Measurements from ENCODE around the gene PLA2G2A. TPM values are rescaled to one million over a fixed set of nuclear protein-coding genes. Genes with fewer than 3 reads are reported as not detected.

Gene PLA2G2A
- total RNA-seq, 1 experiment from 2014 or later, result not detected

DNA sequence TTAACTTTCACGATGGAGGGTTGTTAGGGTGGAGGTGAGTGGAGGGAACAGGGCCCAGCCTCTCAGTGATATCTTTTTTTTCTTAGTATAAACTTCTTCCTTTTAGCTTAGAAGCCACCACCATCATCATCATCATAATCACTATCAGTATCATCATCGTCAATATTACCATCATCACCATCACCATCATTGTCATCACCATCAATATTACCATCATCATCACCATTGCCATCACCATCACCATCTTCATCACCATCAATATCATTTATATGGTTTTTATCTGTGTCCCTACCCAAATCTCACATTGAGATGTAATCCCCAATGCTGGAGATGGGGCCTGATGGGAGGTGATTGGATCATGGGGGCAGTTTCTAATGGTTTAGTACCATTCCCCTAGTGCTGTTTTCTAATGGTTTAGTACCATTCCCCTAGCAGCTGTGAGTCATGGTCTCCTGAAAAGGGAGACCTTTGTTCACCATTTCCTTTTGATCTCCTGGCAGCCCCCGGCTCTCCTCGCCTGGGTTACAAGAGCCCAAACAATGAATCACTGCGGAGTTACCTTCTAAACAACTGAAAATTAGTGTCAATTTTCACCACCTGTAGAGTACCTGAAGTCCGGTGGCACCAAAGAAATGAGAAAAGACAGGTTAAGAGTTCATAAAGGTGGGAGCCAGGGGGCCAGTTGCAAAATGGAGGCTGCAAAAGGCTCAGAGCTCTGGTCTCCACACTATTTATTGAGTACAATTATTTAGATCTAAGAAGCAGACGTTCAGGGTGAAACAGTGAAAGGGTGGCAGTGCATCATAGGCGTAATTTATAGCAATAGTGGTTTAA, 52.9 kb downstream of the PLA2G2A start:
- ATAC-seq (no peak), DNase-seq (ENCODE audit: low read depth, low spot score) (no peak)
- intact Hi-C loops (cut with micrococcal nuclease; ENCODE audit: unreplicated experiment) (no loop called here), in situ Hi-C loops (cut with HindIII; ENCODE audit: low pct_unique_long_range_greater_than_20kb, low sequenced_read_pairs) (no loop called here)
- TF ChIP-seq, protein P1, sequence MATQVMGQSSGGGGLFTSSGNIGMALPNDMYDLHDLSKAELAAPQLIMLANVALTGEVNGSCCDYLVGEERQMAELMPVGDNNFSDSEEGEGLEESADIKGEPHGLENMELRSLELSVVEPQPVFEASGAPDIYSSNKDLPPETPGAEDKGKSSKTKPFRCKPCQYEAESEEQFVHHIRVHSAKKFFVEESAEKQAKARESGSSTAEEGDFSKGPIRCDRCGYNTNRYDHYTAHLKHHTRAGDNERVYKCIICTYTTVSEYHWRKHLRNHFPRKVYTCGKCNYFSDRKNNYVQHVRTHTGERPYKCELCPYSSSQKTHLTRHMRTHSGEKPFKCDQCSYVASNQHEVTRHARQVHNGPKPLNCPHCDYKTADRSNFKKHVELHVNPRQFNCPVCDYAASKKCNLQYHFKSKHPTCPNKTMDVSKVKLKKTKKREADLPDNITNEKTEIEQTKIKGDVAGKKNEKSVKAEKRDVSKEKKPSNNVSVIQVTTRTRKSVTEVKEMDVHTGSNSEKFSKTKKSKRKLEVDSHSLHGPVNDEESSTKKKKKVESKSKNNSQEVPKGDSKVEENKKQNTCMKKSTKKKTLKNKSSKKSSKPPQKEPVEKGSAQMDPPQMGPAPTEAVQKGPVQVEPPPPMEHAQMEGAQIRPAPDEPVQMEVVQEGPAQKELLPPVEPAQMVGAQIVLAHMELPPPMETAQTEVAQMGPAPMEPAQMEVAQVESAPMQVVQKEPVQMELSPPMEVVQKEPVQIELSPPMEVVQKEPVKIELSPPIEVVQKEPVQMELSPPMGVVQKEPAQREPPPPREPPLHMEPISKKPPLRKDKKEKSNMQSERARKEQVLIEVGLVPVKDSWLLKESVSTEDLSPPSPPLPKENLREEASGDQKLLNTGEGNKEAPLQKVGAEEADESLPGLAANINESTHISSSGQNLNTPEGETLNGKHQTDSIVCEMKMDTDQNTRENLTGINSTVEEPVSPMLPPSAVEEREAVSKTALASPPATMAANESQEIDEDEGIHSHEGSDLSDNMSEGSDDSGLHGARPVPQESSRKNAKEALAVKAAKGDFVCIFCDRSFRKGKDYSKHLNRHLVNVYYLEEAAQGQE (IDR thresholded peaks at IDR 0.05; ENCODE audit: insufficient read depth in 1 of 2, low read depth in 2 of 2, low read length in 1 of 2), result no peak
- TF ChIP-seq, protein P2, sequence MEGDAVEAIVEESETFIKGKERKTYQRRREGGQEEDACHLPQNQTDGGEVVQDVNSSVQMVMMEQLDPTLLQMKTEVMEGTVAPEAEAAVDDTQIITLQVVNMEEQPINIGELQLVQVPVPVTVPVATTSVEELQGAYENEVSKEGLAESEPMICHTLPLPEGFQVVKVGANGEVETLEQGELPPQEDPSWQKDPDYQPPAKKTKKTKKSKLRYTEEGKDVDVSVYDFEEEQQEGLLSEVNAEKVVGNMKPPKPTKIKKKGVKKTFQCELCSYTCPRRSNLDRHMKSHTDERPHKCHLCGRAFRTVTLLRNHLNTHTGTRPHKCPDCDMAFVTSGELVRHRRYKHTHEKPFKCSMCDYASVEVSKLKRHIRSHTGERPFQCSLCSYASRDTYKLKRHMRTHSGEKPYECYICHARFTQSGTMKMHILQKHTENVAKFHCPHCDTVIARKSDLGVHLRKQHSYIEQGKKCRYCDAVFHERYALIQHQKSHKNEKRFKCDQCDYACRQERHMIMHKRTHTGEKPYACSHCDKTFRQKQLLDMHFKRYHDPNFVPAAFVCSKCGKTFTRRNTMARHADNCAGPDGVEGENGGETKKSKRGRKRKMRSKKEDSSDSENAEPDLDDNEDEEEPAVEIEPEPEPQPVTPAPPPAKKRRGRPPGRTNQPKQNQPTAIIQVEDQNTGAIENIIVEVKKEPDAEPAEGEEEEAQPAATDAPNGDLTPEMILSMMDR (IDR thresholded peaks at IDR 0.05), result no peak
- TF ChIP-seq POLR2AphosphoS5 (IDR thresholded peaks at IDR 0.05; ENCODE audit: low read depth, low read length) (no peak), SIN3A (IDR thresholded peaks at IDR 0.05; ENCODE audit: borderline replicate concordance, insufficient read depth, low read depth, low read length) (no peak), TCF7L2 (IDR thresholded peaks at IDR 0.05; ENCODE audit: low read depth, low read length) (no peak)
- Histone ChIP-seq H3K4me1 (ENCODE audit: control insufficient read depth, insufficient read depth, low read length) (no peaks in the 10 kb centered on the region), H3K4me3 (ENCODE audit: low read depth in 2 of 2, low read length in 2 of 2) (no peak overlapping the region), H3K9me3 (ENCODE audit: control insufficient read depth, insufficient read depth, low read depth, low read length) (no peaks in the 10 kb centered on the region), H3K27ac (ENCODE audit: low read length) (no peak overlapping the region), H3K27me3 (ENCODE audit: control insufficient read depth, insufficient read depth, low read length) (no peaks in the 10 kb centered on the region), H3K36me3 (ENCODE audit: control insufficient read depth, insufficient read depth, low read length) (no peaks in the 10 kb centered on the region)
- ChIA-PET POLR2A (no interaction called here), CTCF (interaction anchor here (0.6 kb wide), 2 partner anchors 9 to 505 kb away, joined by 3 to 4 read pairs; no protein-coding TSS in a partner anchor)
- BruUV-seq (replicated peaks), result no TSS peak

Other genes starting within 250 kb of the PLA2G2A start
- gene TMCO4, start 179.7 kb downstream of the PLA2G2A start, total RNA-seq (2021; ENCODE audit: unreplicated experiment), result 13.2 TPM
- gene RNF186, start 164.3 kb downstream of the PLA2G2A start, total RNA-seq (2021; ENCODE audit: unreplicated experiment), result not detected
- gene OTUD3, start 97.2 kb downstream of the PLA2G2A start, total RNA-seq (2021; ENCODE audit: unreplicated experiment), result 14.1 TPM
- gene PLA2G2E, start 56.0 kb downstream of the PLA2G2A start, total RNA-seq (2021; ENCODE audit: unreplicated experiment), result not detected
- not detected for gene PLA2G5, start 90.6 kb upstream of the PLA2G2A start, total RNA-seq (2021; ENCODE audit: unreplicated experiment)
- not detected for gene PLA2G2D, start 139.9 kb upstream of the PLA2G2A start, total RNA-seq (2021; ENCODE audit: unreplicated experiment)
- not detected for gene PLA2G2F, start 159.7 kb upstream of the PLA2G2A start, total RNA-seq (2021; ENCODE audit: unreplicated experiment)
- 0.05 TPM for gene UBXN10, start 206.5 kb upstream of the PLA2G2A start, total RNA-seq (2021; ENCODE audit: unreplicated experiment)
- not detected for gene PLA2G2C, start 206.9 kb upstream of the PLA2G2A start, total RNA-seq (2021; ENCODE audit: unreplicated experiment)

Measured in Panc1 (cell line).